ENCODE data around the gene CERS5. TPM values are rescaled to one million over a fixed set of nuclear protein-coding genes. Genes with fewer than 3 reads are reported as not detected.
"Not testable (repeated sequence)": the region's sequence is repeated elsewhere in the genome, so short reads cannot be mapped to it uniquely, and the experiment has no call there.

The CERS5 gene
- total RNA-seq, 1 experiment from 2014 or later, result 56.0 TPM

DNA sequence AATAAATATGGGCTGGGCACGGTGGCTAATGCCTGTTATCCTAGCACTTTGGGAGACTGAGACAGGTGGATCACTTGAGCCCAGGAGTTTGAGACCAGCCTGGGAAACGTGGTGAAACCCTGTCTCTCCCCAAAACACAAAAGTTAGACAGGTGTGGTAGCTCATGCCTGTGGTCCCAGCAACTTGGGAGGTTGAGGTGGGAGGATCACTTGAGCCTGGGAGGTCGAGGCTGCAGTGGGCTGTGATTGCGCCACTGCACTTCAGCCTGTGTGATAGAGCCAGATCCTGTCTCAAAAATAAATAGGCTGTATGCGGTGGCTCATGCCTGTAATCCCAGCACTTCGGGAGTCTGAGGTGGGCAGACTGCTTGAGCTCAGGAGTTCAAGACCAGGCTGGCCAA, 19.2 kb downstream of the CERS5 start:
- DNase-seq (ENCODE audit: low spot score); in situ Hi-C loops (cut with HindIII; ENCODE audit: low sequenced_read_pairs): not testable (repeated sequence)

DNA sequence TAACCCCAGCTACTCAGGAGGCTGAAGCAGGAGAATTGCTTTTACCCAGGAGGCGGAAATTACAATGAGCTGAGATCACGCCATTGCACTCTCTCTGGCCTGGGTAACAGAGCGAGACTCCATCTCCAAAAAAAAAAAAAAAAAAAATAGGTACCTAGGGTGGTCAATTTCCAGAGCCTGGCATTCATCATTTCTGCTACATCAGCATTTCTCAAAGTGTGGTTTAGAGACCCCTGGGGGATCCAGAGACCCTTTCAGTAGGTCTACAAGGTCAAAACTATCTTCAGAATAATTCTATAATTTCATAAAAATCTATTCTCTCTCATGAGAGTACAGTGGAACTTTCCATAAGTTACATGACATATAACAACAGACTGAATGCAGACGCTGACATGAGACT, 19.9 kb downstream of the CERS5 start:
- in situ Hi-C loops (cut with HindIII; ENCODE audit: low sequenced_read_pairs), result no loop called here
- DNase-seq (ENCODE audit: low spot score), result no peak

- no peak for DNase-seq (ENCODE audit: low spot score)
- in situ Hi-C loops (cut with HindIII; ENCODE audit: low sequenced_read_pairs), result no loop called here
Observed at GRCh38 chr12:50145439-50145838, 21.7 kb downstream of the CERS5 start.

- DNase-seq (ENCODE audit: low spot score), result no peak
- in situ Hi-C loops (cut with HindIII; ENCODE audit: low sequenced_read_pairs), result no loop called here
Observed at GRCh38 chr12:50142993-50143392, 24.2 kb downstream of the CERS5 start.

DNA sequence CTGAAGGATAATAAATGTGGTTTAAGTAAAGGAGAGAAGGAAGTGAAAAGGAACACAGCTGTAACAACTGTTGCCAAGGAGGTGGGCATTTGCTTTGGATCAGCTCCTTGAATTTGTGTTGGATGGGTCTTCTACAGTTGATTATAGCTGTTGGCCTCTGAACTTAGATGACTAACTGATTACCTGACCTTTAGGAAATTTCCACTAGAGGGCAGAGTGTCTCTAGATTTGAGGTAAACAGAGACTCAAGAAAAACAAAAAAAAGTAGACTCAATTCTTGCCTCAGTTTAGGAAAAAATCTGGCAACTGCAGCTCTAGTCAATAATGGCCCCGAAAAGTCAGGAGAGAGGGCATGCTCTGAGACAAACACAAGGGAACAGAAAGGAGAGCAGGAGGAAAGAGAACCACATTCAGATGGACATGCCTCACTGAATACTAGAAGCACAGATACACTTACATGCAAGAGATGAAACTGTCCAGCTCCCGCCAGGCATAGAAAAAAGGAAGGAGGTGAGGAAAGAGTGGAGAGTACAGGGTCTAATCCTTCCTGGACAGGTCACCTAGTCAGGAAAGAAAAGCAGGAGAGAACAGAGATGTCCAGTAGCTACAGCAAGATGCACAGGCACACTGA, 34.5 kb downstream of the CERS5 start:
- in situ Hi-C loops (cut with HindIII; ENCODE audit: low sequenced_read_pairs), result no loop called here
- DNase-seq (ENCODE audit: low spot score), result peak; percentile 74

DNA sequence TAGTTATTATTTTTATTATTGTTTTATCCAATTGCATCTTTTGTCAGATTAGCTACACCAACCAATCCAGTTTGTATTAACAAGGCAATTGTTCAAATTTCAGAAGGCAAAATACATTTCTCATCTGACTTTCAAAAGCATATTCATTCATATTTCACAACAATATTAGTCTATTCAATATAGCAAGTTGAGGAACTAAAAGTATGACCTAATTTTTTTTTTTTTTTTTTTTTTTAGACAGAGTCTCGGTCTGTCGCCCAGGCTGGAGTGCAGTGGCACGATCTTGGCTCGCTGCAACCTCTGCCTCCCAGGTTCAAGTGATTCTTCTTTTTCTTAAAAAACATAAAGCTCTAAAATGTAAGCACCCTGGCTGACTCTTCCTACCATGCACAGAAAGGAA, 37.9 kb downstream of the CERS5 start:
- no peak for DNase-seq (ENCODE audit: low spot score)
- in situ Hi-C loops (cut with HindIII; ENCODE audit: low sequenced_read_pairs), result no loop called here

GRCh38 chr12:50127546-50127945, 39.6 kb downstream of the CERS5 start:
- peak; percentile 33 for DNase-seq (ENCODE audit: low spot score)
- in situ Hi-C loops (cut with HindIII; ENCODE audit: low sequenced_read_pairs), result no loop called here

DNA sequence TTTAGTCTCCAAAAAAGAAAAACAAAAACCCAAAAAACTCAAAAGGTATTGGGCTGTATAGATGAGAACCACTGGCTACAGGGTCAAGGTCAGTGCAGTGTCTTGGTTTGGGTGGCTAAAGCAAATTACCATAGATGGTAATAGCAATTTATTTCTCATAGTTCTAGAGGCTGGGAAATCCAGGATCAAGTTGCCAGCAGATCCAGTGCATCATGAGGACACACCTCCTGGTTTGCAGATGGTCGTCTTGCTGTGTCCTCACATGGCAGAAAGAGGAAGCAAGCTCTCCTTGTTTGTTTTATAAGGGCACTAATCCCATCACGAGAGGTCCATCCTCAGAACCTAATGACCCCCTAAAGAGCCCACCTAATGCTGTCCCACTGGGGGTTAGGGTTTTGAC, 44.0 kb downstream of the CERS5 start:
- in situ Hi-C loops (cut with HindIII; ENCODE audit: low sequenced_read_pairs), result no loop called here
- no peak for DNase-seq (ENCODE audit: low spot score)

DNA sequence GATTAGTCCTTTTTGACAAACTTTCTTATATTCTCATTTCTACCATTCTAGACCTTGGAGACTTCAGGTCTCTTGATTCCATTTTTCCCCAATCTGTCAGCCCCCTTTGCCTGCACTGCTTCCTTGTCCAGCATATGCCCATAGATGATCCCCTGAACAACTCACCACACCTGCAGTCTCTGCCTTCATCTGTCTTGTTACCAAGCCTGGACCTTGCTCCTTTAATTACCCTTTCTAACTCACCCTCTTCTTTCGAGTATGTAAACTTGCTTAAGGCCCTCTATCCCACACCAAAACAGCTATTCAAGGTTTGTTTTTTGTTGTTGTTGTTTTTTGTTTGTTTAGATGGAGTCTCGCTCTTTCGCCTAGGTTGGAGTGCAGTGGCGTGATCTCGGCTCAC, 45.5 kb downstream of the CERS5 start:
- no peak for DNase-seq (ENCODE audit: low spot score)
- in situ Hi-C loops (cut with HindIII; ENCODE audit: low sequenced_read_pairs), result no loop called here

GRCh38 chr12:50120953-50121352, 46.2 kb downstream of the CERS5 start:
- DNase-seq (ENCODE audit: low spot score), result no peak
- in situ Hi-C loops (cut with HindIII; ENCODE audit: low sequenced_read_pairs), result no loop called here

- in situ Hi-C loops (cut with HindIII; ENCODE audit: low sequenced_read_pairs), result no loop called here
- DNase-seq (ENCODE audit: low spot score), result no peak
Observed at GRCh38 chr12:50120521-50120920, 46.6 kb downstream of the CERS5 start.

GRCh38 chr12:50119387-50119786, 47.8 kb downstream of the CERS5 start:
- DNase-seq (ENCODE audit: low spot score), result no peak
- in situ Hi-C loops (cut with HindIII; ENCODE audit: low sequenced_read_pairs), result no loop called here

DNA sequence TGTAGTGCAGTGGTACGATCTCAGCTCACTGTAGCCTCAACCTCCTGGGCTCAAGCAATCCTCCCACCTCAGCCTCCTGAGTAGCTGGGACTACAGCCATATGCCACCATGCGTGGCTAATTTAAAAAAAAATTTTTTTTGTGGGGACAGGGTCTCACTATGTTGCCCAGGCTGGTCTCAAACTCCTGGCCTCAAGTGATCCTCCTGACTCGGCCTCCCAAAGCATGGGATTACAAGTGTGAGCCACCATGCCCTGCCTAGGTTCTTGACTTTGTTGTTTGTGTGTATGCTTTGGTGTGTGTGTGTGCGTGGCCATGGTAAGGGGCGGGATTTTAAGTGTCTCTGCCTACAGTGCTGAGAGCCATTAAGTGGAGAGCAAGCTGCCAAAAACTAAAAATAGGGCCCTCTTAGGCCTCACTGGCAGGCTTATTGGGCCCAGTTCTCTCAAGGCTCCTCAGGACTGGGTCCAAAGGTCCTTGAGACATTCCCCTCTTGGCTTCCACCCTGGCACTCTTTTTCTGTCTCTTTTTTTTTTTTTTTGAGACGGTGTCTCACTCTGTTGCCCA, 50.0 kb downstream of the CERS5 start:
- DNase-seq (ENCODE audit: low spot score), result no peak
- in situ Hi-C loops (cut with HindIII; ENCODE audit: low sequenced_read_pairs), result no loop called here

GRCh38 chr12:50112456-50113218, 54.5 kb downstream of the CERS5 start:
- DNase-seq (ENCODE audit: low spot score), result no peak
- in situ Hi-C loops (cut with HindIII; ENCODE audit: low sequenced_read_pairs), result no loop called here

DNA sequence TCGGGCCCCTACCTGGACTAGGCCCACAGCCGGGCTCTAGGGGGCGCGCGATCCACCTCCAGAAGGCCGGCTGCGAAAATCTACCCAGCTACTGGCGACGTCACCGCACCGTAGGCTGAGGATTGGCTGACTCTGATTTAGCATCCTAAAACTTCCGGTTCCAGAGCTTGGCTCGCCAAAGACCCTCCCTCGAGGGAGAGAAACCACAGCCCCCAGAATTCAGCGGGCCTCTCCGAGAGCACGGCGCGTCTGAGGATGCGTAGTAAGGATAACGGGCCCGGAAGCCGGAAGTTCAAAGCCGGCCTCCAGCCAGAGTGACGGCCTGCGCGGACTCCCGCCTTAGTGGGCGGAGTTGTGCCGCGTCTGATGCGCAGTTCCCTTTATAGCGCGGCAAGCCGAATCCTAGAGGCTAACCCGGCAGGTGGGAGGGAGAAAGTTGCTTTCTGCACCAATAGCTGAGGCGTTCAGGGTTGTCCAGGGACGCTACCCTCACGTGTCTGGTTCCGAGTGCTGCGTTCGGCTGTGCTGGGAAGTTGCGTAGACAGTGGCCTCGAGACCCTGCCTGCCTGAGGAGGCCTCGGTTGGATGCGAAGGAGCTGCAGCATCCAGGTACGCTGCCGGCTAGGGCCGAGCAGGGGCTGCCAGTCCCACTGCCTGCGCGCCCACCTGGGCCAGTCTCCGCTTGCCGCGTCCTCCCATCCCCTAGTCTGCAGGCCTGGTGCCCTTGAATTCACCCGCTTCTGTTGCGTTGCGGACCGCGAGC, 55.3 kb downstream of the CERS5 start, which contains the start of gene COX14:
Gene COX14, plus strand, starts transcription at position 544 of the 763 bp plus-strand sequence. CDS start 7,808 bp downstream, outside the sequence.
- DNase-seq (ENCODE audit: low spot score), result peak; percentile 100
- in situ Hi-C loops (cut with HindIII; ENCODE audit: low sequenced_read_pairs), result no loop called here

DNA sequence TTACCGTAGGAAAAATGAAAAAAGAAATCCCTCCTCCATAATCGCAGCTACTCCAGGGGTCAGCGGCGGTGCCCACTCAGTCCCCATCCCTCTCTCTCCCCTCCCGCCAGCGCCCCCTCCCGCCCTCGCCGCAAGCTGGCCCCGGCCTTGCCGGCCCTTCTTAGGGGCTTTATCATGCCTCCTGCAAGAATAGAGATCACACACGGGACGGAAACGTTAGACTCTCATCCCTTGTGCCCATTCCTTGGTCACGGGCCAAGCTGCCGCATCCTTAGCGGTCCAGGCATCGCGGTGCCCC, 55.8 kb downstream of the CERS5 start:
- in situ Hi-C loops (cut with HindIII; ENCODE audit: low sequenced_read_pairs), result no loop called here

GRCh38 chr12:50110762-50111351, 56.3 kb downstream of the CERS5 start:
- peak; percentile 90 for DNase-seq (ENCODE audit: low spot score)
- in situ Hi-C loops (cut with HindIII; ENCODE audit: low sequenced_read_pairs), result no loop called here

More for the DNA sequence above, 55.8 kb downstream of the CERS5 start:
- DNase-seq (ENCODE audit: low spot score), result peak; percentile 42

- no peak for DNase-seq (ENCODE audit: low spot score)
- in situ Hi-C loops (cut with HindIII; ENCODE audit: low sequenced_read_pairs), result no loop called here
Observed at GRCh38 chr12:50110127-50110761, 56.9 kb downstream of the CERS5 start.

DNA sequence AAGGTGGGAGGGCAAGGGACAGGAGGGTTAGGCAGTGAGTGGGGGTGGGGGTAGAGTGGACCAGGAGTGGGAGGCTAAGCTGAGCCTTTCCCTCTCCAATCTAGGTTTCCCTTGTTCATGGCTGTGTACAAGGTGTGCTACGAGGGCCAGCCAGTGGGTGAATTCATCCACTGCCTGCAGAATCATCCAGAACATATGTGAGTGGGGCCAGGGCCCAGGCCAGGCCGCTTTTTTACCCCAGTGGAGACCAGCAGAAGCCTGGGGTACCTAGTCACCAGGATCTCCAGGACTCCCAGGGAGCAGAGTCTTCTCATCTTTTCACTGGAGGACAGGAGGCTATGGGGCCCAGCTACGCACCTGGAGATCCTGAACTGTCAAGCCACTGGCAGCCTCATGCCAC, 57.9 kb downstream of the CERS5 start:
- no peak for DNase-seq (ENCODE audit: low spot score)
- in situ Hi-C loops (cut with HindIII; ENCODE audit: low sequenced_read_pairs), result no loop called here

All from G401 (cell line).